Stimulated activated CD8-positive, alpha-beta memory T cell treated with anti-CD3 and anti-CD28 coated beads, Interleukin-4, amount 100 ng/mL, for 1 hour (primary cell): Measurements from ENCODE around the gene ITFG2.

ENCODE experiments used
- DNase-seq, 2 donors: peaks; one replicate each; pipeline ENCODE4 v3.0.0-alpha.2; 2020; ENCODE audit warnings: low read depth in 2 of 2, low spot score in 1 of 2

The ITFG2 gene

DNA sequence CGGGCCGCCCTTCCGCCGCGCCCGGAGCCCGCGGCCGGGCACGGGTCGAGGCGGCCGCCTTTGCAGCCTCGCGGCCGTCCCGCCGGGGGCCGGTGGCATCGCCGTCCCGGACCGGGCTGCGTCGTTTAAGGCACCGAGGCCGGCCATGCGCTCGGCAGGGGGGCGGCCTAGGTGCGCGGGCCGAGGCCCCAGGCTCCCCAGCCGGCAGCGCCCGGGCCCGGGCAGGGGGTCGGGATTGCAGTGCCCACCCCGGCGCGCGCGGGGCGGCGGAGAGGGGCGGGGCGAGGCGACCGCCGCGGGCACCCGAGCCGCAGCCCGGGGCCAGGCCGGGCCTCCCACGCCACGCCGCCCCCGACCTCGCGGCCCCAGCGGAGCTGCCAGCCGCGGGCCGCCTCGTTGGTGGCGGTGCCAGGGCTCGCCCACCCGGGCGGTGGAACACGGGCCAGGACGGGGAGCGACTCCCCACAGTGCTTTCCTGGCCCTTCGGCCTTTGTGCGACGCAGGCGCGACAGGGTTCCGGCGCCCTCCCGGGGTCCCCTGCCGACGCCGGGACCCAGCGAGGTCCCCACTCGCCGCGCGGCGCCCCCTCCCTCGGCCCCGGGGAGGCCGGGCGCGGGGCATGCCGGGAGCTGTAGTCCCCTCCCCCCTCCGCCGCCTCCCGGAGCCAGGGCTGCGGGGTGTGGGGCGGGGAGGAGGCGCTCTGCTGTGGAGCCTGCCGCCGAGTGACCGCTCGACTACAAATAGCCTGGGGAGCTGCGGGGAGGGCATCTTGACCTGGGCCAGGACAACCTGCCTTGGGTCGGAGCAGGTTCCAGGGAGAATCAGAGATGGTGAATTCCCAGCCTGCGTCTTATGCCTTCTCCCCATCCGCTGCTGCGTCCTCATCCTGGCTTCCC is 16.9 kb upstream of the ITFG2 start:
- DNase-seq: peak in 1 of 2 donors; percentile 49

DNA sequence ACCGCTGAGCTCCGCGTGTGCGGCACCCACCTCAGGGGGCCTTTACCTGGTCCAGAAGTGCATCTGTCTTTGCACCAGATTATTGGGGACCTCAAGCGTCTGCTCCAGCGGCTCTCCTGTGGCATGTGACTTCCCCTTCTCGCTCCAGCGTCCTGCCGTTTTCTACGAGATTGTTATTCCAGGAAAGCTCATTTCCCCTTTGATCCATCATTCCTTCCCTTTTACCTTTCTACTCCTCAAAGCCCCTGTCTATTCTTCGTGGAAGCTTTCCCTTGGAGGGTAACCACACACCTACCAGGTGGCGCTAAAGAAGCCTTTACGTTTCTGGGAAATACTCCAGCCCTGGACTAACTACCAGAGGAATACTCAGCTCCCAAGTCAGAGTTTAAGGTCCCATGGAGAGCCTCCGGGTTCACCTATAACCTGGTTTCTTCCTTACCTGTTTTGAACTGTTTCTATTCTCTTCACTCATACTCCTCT is 16.2 kb upstream of the ITFG2 start:
- no peak for DNase-seq

DNA sequence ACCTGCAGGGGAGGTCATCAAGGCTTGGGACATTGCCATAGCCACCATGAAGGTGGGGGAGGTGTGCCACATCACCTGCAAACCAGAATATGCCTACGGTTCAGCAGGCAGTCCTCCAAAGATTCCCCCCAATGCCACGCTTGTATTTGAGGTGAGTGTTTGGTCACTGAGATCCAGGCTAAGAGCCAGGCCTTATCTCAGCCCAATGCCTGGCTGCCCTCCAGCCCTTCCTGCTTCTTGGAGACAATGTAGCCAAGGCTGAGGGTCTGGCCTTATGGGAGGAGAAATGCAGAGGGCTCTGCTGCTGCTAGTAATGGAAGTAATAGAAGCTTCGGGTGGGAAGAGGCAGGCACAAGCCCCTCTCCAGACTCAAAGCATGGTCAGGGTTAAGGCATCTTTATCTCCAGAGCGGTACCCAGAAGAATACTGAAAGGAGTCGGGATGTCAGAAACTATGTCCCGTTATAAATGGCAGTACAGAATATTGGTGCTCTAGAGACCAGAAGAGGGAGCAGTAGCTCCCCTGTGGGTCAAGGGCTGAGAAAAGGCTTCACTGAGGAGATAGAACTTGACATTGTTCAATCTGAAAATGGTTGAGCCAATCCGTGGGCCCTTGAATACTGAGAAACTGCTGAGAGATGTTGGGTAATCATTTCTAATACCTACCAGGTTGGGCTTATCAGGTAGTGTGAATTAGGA is 14.6 kb upstream of the ITFG2 start:
- DNase-seq: no peak

DNA sequence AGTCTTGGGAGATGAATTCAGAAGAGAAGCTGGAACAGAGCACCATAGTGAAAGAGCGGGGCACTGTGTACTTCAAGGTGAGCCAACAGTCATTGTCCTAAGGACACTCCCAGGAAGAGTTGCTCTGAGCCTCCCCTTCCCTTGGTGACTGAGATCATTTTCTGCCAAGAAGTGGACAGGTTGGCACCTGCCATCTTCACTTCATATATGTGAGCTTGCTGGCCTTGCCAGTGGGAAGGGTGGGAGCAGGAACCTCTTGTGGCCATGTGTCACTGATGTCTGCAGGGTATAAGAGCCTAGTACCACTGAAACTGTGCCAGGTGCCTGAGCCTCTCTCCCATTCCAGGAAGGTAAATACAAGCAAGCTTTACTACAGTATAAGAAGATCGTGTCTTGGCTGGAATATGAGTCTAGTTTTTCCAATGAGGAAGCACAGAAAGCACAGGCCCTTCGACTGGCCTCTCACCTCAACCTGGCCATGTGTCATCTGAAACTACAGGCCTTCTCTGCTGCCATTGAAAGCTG is 12.4 kb upstream of the ITFG2 start:
- DNase-seq: no peak

DNA sequence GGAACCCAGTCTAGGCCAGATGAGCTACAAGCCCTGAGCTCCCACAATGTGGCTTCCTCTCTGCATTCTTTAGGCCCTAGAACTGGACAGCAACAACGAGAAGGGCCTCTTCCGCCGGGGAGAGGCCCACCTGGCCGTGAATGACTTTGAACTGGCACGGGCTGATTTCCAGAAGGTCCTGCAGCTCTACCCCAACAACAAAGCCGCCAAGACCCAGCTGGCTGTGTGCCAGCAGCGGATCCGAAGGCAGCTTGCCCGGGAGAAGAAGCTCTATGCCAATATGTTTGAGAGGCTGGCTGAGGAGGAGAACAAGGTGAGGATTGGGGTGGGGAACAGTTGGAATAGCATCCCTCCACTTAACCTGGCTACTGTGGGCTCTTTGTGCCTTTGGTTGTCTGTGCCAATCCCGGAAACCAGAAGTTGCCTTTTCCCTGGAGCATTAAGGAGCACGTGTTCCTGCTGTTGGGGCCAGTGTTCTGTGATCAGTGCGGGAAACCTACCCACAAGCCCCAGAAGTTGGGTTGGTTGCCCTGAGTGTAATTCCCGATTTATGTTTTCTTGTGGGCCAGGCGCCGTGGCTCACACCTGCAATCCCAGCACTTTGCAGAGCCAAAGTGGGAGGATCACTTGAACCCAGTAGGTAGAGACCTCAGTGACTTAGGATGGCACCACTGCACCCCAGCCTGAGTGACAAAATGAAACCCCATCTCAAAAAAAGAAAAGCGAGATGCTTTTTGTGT is 11.3 kb upstream of the ITFG2 start:
- DNase-seq: no peak

DNA sequence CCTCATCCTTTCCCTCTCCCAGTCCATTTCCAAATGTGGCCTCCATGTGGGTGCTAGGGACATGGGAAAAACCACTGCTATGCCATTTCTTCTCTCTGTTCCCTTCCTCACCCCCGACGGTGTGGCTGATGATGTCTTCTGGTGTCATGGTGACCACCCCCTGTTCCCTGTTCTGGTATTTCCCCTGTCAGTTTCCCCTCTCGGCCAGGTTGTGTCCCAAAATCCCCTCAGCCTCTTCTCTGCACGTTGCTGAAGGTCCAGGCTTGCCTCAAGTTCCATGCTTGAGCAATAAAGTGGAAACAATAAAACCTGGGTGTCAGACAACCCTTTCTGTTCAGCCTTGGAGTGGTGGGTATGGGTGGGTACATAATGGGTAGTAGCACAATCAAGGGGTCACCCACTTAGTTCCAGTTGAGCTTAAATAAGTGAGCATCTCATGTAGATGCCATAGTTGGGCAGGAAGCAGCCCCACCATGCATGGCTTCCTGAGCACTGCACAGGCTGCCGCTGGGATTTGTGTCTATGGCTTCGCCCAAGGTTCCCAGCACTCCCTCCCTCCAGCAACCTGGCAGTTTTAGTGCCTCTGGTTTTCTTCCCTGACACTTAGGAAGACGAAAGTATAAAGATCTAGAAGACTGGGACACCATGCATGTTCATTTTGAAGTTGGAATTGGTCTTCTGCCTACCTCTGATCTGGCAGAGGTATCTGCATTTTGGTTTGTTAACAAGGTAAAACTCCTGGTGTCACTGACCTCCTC is 8.7 kb upstream of the ITFG2 start:
- DNase-seq: no peak

DNA sequence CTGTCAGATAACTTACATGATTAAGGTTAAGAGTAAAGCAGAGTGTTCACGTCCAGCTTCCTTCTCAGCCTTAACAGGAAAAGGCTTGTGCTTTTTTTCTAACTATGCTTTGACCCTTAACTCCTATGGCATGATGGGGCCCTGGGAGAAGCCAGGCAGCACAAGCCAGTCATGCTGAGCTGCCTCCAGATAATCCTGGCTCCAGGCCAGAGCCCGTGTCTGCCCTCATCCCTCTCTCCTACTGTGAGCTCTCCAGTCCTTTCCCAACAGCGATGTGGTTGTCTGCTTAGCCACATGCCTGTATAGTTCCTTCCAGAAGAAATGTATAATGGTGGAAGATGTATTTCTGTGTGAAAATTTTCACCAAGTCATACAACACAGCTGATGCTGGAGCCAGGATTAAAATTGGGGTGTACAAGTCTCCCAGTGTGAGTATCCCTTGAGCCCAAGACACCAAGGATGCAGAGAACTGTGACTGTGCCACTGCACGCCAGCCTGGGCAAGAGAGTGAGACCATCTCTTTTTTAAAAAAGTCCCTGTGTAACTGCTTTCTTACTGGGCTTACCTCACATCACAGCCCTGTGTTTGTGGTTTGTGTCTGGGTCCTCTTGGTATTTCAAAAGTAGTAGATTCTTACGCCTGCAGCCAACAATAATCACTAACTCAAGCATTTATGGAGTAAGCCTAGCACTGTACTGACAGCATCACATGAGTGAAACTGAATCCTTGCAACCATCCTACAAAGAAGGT is 7.9 kb upstream of the ITFG2 start:
- DNase-seq: no peak

DNA sequence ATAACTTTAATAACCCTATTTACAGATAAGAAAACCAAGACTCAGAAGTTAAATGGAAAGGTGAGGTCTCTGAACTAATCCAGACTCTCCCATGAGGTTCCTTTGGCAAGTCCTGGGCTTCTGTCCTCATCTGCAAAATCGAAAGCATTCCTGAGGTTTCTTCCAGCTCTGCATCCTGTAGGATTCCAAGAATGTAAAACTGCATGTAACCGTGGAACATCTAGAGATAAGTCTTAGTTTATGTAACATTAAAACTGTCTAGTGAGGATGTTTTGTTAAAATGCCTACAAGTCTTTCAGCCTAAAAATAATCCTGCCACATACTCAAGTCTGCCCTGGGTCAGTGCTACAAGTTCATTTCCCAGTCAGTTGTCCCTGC is 7.3 kb upstream of the ITFG2 start:
- DNase-seq: no peak

DNA sequence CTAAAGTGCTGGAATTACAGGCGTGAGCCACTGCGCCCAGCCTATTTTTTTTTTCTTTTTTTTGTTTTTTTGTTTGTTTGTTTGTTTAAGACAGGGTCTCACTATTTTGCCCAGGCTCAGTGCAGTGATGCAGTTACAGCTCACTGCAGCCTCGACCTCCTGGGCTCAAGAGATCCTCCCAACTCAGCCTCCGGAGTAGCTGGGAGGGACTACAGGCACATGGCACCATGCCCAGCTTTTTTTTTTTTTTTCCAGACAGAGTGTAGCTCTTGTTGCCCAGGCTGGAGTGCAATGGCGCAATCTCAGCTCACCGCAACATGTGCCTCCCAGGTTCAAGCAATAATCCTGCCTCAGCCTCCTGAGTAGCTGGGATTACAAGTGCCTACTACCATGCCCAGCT is 5.8 kb upstream of the ITFG2 start:
- DNase-seq: no peak

DNA sequence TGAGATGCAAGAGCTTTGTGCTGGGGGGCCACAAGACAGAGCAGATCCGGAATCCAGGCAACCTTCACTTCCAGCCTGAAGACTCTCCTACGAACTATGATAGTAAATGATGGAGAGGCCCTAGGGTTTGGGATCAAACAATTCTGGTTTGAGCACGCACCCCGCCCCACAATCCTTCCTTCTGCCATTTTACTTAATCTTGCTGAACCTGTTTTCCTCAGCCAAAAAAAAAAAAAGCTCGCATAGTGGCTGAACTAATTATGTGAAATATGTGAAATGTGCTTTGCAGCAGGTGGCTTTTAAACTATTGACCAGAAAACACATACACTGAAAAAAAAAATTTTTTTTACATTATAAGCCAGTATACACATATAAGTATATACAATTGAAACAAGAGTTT is 667 bp upstream of the ITFG2 start:
- no peak for DNase-seq

DNA sequence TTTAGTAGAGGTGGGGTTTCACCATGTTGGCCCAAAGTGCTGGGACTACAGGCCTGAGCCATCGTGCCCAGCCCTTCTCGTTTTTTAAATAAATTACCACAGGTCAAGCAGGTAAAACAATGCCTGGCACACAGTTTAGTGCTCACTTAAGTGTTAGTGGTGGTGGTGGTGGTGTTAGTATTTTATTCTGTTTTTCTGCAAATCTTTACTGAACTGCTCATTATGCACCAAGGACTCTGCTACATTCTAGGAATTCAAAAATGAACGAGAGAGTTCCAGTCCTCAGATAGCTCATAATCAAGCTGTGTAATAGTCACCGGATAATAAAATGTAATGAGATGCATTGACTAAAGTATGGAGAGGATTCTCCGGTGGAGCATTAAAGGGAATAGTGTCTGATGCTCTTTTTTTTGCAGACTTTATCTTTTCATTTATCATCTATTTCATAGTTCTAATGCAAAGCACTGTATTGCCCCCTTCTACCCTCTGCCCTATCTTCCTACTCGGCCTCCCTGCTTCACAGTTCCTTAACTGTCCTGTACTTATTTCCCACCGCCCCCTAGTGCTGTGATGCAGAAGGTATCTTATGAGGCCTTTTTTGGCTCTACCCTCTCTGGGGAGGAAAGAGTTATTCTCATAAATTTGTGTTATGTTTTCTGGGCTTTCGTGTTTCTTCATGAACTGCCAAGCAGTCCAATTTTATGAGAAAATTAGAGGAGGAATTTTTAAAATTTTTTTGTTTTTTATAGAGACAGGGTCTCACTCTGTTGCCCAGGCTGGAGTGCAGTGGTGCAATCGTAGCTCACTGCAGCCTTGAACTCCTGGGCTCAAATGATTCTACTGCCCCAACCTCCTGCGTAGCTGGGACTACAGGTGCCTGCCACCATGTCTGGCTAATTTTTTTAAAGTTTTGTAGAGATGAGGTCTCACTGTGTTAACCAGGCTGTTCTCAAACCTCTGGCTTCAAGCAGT is 1.0 kb downstream of the ITFG2 start:
- DNase-seq: no peak

DNA sequence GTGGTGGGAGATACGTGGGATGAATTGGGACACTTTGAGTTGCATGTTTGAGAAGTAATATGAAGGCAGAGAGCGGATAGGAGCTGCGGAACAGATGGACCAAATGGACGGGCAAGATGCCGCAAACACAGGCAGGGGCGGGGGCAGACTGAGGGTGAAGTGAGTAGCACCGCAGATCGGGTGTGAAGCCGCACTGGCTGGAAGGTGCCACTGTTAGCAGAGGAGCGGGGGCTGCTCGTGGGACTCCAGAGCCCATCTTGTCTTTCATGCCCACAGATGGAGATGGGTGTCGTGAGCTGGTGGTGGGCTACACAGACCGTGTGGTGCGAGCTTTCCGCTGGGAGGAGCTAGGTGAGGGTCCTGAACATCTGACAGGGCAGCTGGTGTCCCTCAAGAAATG is 7.3 kb downstream of the ITFG2 start:
- no peak for DNase-seq

DNA sequence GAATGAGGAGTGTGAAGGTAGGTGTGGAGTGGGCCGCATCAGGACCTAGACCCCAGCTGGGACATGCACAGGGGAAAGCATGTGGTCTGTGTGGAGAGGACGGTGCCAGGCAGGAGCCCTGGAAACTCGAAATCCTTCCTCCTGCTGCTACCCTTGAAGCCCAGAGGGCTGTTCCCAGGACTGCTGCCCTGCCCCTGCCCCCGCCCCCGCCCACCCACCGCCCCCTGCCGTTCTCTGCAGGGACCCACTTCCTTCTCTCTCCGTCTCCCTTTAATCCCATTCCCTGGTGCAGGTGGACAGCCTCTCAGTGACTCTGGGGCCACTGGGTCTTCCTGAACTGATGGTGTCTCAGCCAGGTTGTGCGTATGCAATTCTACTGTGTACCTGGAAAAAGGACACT is 8.0 kb downstream of the ITFG2 start:
- no peak for DNase-seq

DNA sequence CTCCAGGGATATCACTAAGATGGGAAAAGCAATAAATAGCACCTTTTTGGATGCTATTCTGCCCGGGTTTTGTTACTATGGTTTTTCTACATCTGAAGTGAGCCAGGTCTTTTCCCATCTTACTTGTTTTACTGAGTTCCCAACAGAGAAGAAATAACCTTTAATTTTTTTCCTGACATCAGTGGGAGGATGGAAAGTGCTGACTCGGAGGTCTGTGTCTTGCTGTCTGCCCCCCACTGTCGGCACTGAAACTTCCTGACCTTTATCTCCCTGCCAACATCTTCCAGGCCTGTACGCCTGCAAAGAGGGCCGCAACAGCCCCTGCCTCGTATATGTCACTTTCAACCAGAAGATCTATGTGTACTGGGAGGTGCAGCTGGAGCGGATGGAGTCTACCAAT is 11.0 kb downstream of the ITFG2 start:
- no peak for DNase-seq

DNA sequence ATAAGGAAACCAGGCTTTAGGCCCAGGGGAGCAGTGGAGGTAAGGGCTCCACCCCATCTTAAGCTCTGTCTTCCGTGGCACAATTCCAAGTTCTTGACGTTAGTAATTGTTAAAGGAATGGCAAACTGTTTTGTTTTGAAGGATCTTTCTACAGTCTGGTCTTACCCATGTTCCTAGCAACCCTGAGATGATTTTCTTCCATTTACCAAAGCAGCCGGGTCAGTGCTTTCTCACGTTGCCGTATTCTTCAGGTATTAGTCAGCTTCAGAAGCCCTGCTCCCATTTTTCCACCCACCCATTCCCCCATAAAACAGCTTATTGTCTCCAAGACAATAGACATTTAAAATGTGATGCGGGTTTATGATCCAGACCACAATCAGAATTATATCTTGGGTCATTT is 12.1 kb downstream of the ITFG2 start:
- no peak for DNase-seq

DNA sequence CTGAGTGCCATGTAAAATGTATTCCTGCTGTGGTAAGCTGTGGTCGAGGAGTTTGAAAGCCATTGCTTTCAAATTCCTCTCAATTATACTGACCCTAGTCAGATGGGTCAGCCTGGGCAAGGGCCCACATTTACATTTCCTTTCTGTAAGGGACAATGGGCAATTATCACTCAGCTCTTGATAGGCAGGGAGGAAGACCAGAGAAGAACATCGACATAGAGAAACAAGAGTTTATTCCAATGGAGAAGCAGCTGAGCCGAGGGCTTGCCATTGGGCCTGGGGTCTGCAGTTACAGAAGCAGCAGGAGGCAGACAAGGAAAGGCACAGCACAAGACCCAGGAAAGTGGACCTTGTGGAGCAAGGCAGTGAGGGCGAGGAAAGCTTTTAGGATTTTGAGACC is 12.7 kb downstream of the ITFG2 start:
- no peak for DNase-seq

DNA sequence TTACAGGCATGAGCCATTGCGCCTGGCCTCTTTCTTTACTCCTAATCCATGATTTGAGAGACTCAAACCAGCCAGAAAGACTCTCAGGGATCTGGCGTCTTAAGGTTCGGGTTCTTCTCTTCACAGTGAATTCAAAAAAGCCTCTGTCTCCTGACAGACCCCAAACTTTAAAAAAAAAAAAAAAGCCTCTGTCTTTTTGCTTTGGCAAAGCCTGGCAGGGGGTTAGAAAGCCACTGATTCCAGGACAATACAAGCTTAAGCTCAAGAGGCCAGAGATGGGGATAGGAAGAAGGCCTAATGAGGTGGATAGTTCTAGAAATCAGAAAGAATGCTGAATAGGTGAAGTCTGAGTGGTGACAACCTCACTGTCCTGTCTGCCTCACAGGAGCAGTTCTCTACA is 13.6 kb downstream of the ITFG2 start:
- DNase-seq: no peak

DNA sequence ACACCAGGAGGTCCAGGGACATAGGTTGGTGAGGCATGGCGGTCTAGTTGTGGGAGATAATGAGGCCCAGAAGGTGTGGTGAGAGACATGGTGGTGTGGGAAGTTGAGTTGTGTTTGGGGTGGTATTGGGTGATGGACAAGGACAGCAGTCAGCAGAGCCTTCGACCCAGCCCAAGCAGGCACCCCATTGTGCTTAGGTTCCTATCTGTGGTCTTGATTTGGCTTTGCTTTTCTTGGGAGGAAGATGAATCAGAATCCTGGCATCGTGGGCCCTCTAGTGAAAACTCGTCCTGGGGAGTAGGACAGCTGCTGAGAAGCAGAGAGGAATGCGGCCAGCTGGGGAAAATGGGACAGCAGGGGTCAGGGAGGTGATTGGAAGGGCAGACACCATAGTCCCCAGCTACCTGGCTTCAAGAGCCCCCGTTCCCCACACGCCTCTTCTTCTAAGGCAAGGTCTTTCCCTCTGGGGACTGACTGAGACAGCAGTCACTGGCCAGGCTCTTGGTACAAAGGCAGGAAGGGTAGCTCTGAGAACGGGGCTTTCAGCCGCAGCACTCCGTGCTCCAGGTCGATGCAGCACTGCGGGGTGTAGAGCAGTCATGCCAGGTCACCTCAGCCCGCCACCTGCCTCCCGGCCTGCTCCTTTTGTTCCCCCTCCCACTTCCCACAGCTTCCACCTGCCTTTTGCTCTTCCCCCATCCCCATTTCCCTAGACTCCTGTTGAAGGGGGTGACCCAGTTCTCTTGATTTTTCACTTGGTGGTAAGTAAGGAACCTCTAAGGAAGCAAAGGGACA is 14.4 kb downstream of the ITFG2 start:
- no peak for DNase-seq
